8988T (cell line): ENCODE data around the gene ATF6.
"Not testable (repeated sequence)": the region's sequence is repeated elsewhere in the genome, so short reads cannot be mapped to it uniquely, and the experiment has no call there.

Experiments
- DNase-seq: peaks from one replicate; pipeline ENCODE4 v3.0.0; 2011

ATF6 gene

GRCh38 chr1:161766102-161766981 is at the start of gene ATF6:
Gene ATF6, plus strand, starts transcription at chr1:161766320. Its CDS starts 41 bp downstream, at chr1:161766361.
- DNase-seq, result peak; percentile 24

GRCh38 chr1:161718559-161719324 is 47.4 kb upstream of the ATF6 start:
- no peak for DNase-seq

GRCh38 chr1:161719325-161719611 is 46.9 kb upstream of the ATF6 start:
- no peak for DNase-seq

- no peak for DNase-seq
These were observed 45.7 kb upstream of the ATF6 start for GRCh38 chr1:161720422-161720821.

- no peak for DNase-seq
These were observed 45.0 kb upstream of the ATF6 start, which contains the start of gene FCRLB for GRCh38 chr1:161720956-161721737. Gene FCRLB, plus strand, starts transcription at chr1:161721544. Its CDS starts 1,129 bp downstream, at chr1:161722673.

- DNase-seq, result no peak
These were observed 44.3 kb upstream of the ATF6 start for GRCh38 chr1:161721738-161722343.

- DNase-seq, result no peak
These were observed 43.7 kb upstream of the ATF6 start for GRCh38 chr1:161722406-161722805.

GRCh38 chr1:161723459-161724141 is 42.5 kb upstream of the ATF6 start:
- DNase-seq, result no peak

- DNase-seq, result not testable (repeated sequence)
These were observed 40.7 kb upstream of the ATF6 start for GRCh38 chr1:161725258-161725907.

GRCh38 chr1:161725908-161726472 is 40.1 kb upstream of the ATF6 start:
- DNase-seq, result no peak

GRCh38 chr1:161726473-161727255 is 39.5 kb upstream of the ATF6 start:
- peak; percentile 69 for DNase-seq

GRCh38 chr1:161727256-161727924 is 38.7 kb upstream of the ATF6 start:
- DNase-seq, result no peak

GRCh38 chr1:161728376-161729226 is 37.5 kb upstream of the ATF6 start:
- no peak for DNase-seq

- no peak for DNase-seq
These were observed 36.0 kb upstream of the ATF6 start for GRCh38 chr1:161730050-161730564.

- DNase-seq, result no peak
These were observed 34.9 kb upstream of the ATF6 start for GRCh38 chr1:161731241-161731640.

- DNase-seq, result no peak
These were observed 34.0 kb upstream of the ATF6 start for GRCh38 chr1:161731981-161732718.

- DNase-seq, result no peak
These were observed 32.6 kb upstream of the ATF6 start for GRCh38 chr1:161733526-161733925.

GRCh38 chr1:161735837-161736236 is 30.3 kb upstream of the ATF6 start:
- no peak for DNase-seq
